ENCODE measurements around the gene EXO1. TPM values are rescaled to one million over a fixed set of nuclear protein-coding genes. Genes with fewer than 3 reads are reported as not detected.
"Not testable (repeated sequence)": the region's sequence is repeated elsewhere in the genome, so short reads cannot be mapped to it uniquely, and the experiment has no call there.

The EXO1 gene
- total RNA-seq, 1 donor from 2014 or later: 2.3 TPM

- Mint-ChIP-seq H3K9me3 (no peaks in the 10 kb centered on the region), H3K4me1 (peaks cover 15% of the 10 kb centered on the region), H3K27me3 (no peaks in the 10 kb centered on the region), H3K36me3 (ENCODE audit: low read depth) (peaks cover 2% of the 10 kb centered on the region), H3K4me3 (no peak overlapping the region), H3K27ac (no peak overlapping the region)
- TF ChIP-seq, protein P1, sequence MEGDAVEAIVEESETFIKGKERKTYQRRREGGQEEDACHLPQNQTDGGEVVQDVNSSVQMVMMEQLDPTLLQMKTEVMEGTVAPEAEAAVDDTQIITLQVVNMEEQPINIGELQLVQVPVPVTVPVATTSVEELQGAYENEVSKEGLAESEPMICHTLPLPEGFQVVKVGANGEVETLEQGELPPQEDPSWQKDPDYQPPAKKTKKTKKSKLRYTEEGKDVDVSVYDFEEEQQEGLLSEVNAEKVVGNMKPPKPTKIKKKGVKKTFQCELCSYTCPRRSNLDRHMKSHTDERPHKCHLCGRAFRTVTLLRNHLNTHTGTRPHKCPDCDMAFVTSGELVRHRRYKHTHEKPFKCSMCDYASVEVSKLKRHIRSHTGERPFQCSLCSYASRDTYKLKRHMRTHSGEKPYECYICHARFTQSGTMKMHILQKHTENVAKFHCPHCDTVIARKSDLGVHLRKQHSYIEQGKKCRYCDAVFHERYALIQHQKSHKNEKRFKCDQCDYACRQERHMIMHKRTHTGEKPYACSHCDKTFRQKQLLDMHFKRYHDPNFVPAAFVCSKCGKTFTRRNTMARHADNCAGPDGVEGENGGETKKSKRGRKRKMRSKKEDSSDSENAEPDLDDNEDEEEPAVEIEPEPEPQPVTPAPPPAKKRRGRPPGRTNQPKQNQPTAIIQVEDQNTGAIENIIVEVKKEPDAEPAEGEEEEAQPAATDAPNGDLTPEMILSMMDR (IDR thresholded peaks at IDR 0.05): no peak
- intact Hi-C loops (cut with micrococcal nuclease): loop anchor here (2.0 kb wide), 2 partner anchors 50 to 1408 kb away; partner anchors contain the start of gene CEP170
- DNase-seq (no peak), ATAC-seq (ENCODE audit: low read depth) (no peak)
- POLR2A ChIA-PET: interaction anchor here (1.9 kb wide), 1 partner anchor 327 kb away, joined by 6 read pairs; the partner anchor contains the start of gene FH
- CTCF ChIA-PET: interaction anchor here (1.0 to 1.7 kb wide), 3 partner anchors 14 to 235 kb away, joined by 3 to 7 read pairs (median 4); no protein-coding TSS in a partner anchor
These were observed 1.6 kb upstream of the EXO1 start for GRCh38 chr1:241846375-241846774.

DNA sequence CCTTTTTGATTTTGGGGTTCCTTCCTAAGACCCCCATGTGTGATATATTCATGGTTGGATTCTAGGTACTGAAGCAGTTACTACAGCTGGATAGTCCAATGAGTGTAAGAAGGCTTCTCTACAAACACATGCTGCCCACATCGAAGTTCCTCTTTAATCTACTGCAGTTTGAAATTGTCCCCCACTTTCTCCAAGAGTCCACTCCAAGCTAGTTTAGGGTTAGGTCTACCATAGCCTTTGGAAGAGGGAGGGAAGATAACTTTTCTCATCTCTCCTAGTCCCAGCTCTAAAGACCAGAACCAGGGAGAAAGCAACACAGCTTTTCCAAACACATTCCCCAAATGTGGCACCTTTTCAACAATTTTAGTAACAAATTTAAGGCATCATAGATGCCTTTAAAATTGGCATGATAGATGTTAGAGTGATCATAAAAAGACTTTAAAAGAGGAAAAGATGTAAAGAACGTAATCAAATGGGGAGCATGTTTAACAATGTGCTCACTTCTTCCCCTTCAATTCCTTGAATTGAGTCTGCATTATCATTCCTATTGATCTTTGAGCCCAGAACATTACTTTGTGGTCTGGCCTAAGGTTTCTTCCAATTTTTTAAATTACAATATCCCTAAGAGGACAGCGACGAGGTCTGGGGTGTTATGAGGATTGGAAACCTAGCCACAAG, 1.0 kb upstream of the EXO1 start:
- ATAC-seq (ENCODE audit: low read depth) (no peak), DNase-seq (no peak)
- Mint-ChIP-seq H3K36me3 (ENCODE audit: low read depth) (peaks cover 2% of the 10 kb centered on the region), H3K27ac (peak overlapping the region; percentile 99), H3K9me3 (no peaks in the 10 kb centered on the region), H3K4me1 (peaks cover 15% of the 10 kb centered on the region), H3K27me3 (no peaks in the 10 kb centered on the region), H3K4me3 (peak overlapping the region; percentile 100)
- POLR2A ChIA-PET: interaction anchor here (0.6 to 1.9 kb wide), 4 partner anchors 207 to 1612 kb away, joined by 3 to 8 read pairs (median 7); partner anchors contain the start of genes CHML, FH and OPN3
- intact Hi-C loops (cut with micrococcal nuclease): loop anchor here (1.0 to 2.0 kb wide), 8 partner anchors 50 to 1408 kb away; partner anchors contain the start of genes CEP170, CHML, FH and OPN3
- CTCF ChIA-PET: interaction anchor here (0.7 to 1.7 kb wide), 6 partner anchors 15 to 236 kb away, joined by 3 to 7 read pairs (median 4); partner anchors contain the start of gene MAP1LC3C
- TF ChIP-seq, protein P1 (IDR thresholded peaks at IDR 0.05): no peak

- Mint-ChIP-seq H3K4me1 (peaks cover 15% of the 10 kb centered on the region), H3K4me3 (peak overlapping the region; percentile 100), H3K36me3 (ENCODE audit: low read depth) (peaks cover 2% of the 10 kb centered on the region), H3K9me3 (no peaks in the 10 kb centered on the region), H3K27ac (peak overlapping the region; percentile 99), H3K27me3 (no peaks in the 10 kb centered on the region)
- ChIA-PET POLR2A (interaction anchor here (0.6 to 1.9 kb wide), 4 partner anchors 207 to 1612 kb away, joined by 3 to 8 read pairs (median 7); partner anchors contain the start of genes CHML, FH and OPN3), CTCF (interaction anchor here (0.7 to 1.7 kb wide), 6 partner anchors 15 to 236 kb away, joined by 3 to 7 read pairs (median 4); partner anchors contain the start of gene MAP1LC3C)
- ATAC-seq (ENCODE audit: low read depth): no peak
- TF ChIP-seq, protein P1 (IDR thresholded peaks at IDR 0.05): no peak
- intact Hi-C loops (cut with micrococcal nuclease): loop anchor here (1.0 to 2.0 kb wide), 8 partner anchors 49 to 1407 kb away; partner anchors contain the start of genes CEP170, CHML, FH and OPN3
- no peak for DNase-seq
These were observed 536 bp upstream of the EXO1 start for GRCh38 chr1:241847540-241847795.

GRCh38 chr1:241848686-241849344, 811 bp downstream of the EXO1 start:
- ChIA-PET CTCF (no interaction called here), POLR2A (no interaction called here)
- H3K27ac Mint-ChIP-seq: peak overlapping the region; percentile 99
- no peaks in the 10 kb centered on the region for H3K27me3 Mint-ChIP-seq
- peaks cover 2% of the 10 kb centered on the region for H3K36me3 Mint-ChIP-seq (ENCODE audit: low read depth)
- ATAC-seq (ENCODE audit: low read depth) (no peak), DNase-seq (no peak)
- intact Hi-C loops (cut with micrococcal nuclease): no loop called here
- peaks cover 15% of the 10 kb centered on the region for H3K4me1 Mint-ChIP-seq
- H3K9me3 Mint-ChIP-seq: no peaks in the 10 kb centered on the region
- H3K4me3 Mint-ChIP-seq: peak overlapping the region; percentile 100
- TF ChIP-seq, protein P1 (IDR thresholded peaks at IDR 0.05): no peak

- no peaks in the 10 kb centered on the region for H3K27me3 Mint-ChIP-seq
- TF ChIP-seq, protein P1 (IDR thresholded peaks at IDR 0.05): no peak
- H3K9me3 Mint-ChIP-seq: no peaks in the 10 kb centered on the region
- H3K27ac Mint-ChIP-seq: no peak overlapping the region
- CTCF ChIA-PET: no interaction called here
- H3K4me1 Mint-ChIP-seq: peaks cover 15% of the 10 kb centered on the region
- DNase-seq: no peak
- POLR2A ChIA-PET: no interaction called here
- peaks cover 2% of the 10 kb centered on the region for H3K36me3 Mint-ChIP-seq (ENCODE audit: low read depth)
- H3K4me3 Mint-ChIP-seq: peak overlapping the region; percentile 100
- intact Hi-C loops (cut with micrococcal nuclease): no loop called here
- no peak for ATAC-seq (ENCODE audit: low read depth)
These were observed 1.3 kb downstream of the EXO1 start for GRCh38 chr1:241849345-241849695.

GRCh38 chr1:241855545-241856140, 7.6 kb downstream of the EXO1 start:
- ATAC-seq (ENCODE audit: low read depth); DNase-seq; H3K27ac Mint-ChIP-seq; H3K4me1 Mint-ChIP-seq; intact Hi-C loops (cut with micrococcal nuclease); H3K36me3 Mint-ChIP-seq (ENCODE audit: low read depth); H3K4me3 Mint-ChIP-seq; CTCF ChIA-PET; POLR2A ChIA-PET; H3K27me3 Mint-ChIP-seq; H3K9me3 Mint-ChIP-seq: not testable (repeated sequence)

All from activated B cell treated with CpG ODN at 0.5 μM for 24 hours (primary cell).